HepG2 (cell line): ENCODE results near the gene FABP1. TPM values are rescaled to one million over a fixed set of nuclear protein-coding genes. Genes with fewer than 3 reads are reported as not detected.
A peak's percentile ranks its signal among the peaks of the same experiment; 100 is the strongest.

Experiments used
- ARHGAP35 ChIP-seq: sonication (generic); formaldehyde crosslinking; IDR thresholded peaks from 2 replicates; pipeline ENCODE4 v1.9.0; 2022; ENCODE audit warnings: mild to moderate bottlenecking, inconsistent platforms, moderate library complexity, missing genetic modification reagents, borderline replicate concordance
- CHCHD3 ChIP-seq: sonication (generic); formaldehyde crosslinking; IDR thresholded peaks from 2 replicates; pipeline ENCODE4 v1.8.0; 2022; ENCODE audit warnings: mild to moderate bottlenecking, missing genetic modification reagents, moderate library complexity
- CREB1 ChIP-seq, 2 experiments: fragments of 450-650 bp in 1 of 2; IDR thresholded peaks; 2 replicates each; pipeline ENCODE4 v1.6.1; 2016 to 2017; ENCODE audit warnings: control low read depth in 1 of 2, mild to moderate bottlenecking in 1 of 2, missing compliant biosample characterization in 1 of 2, missing genetic modification characterization in 1 of 2
- MAFF ChIP-seq: IDR thresholded peaks from 2 replicates; pipeline ENCODE4 v1.6.1; 2011; ENCODE audit warnings: low read depth, low read length, improper control_type of control experiment
- PAX8 ChIP-seq: sonication (generic); formaldehyde crosslinking; IDR thresholded peaks from 2 replicates; pipeline ENCODE4 v1.8.0; 2022; ENCODE audit warnings: mild to moderate bottlenecking, missing genetic modification reagents, borderline replicate concordance
- RFX1 ChIP-seq: fragments of 450-650 bp; IDR thresholded peaks from 2 replicates; pipeline ENCODE4 v1.6.1; 2017
- SETDB1 ChIP-seq: sonication (generic); formaldehyde crosslinking; IDR thresholded peaks from 2 replicates; pipeline ENCODE4 v1.5.1; 2020; ENCODE audit warnings: missing genetic modification reagents, mild to moderate bottlenecking, borderline replicate concordance
- SRY ChIP-seq: sonication (generic); formaldehyde crosslinking; IDR thresholded peaks from 2 replicates; pipeline ENCODE4 v1.8.0; 2022; ENCODE audit warnings: mild to moderate bottlenecking, missing genetic modification reagents
- TP53 ChIP-seq: sonication (generic); formaldehyde crosslinking; conservative IDR thresholded peaks from 2 replicates; pipeline ENCODE4 v1.4.0; 2020; ENCODE audit warnings: missing genetic modification reagents
- ZNF670 ChIP-seq: sonication (generic); formaldehyde crosslinking; IDR thresholded peaks from 2 replicates; pipeline ENCODE4 v1.8.0; 2022; ENCODE audit warnings: mild to moderate bottlenecking, missing genetic modification reagents, borderline replicate concordance
- ZNF781 ChIP-seq: sonication (generic); formaldehyde crosslinking; IDR thresholded peaks from 2 replicates; pipeline ENCODE4 v1.5.1; 2020; ENCODE audit warnings: borderline replicate concordance, mild to moderate bottlenecking, missing genetic modification reagents; ENCODE audit errors: not compliant biosample characterization
- ZSCAN30 ChIP-seq: sonication (generic); formaldehyde crosslinking; IDR thresholded peaks from 2 replicates; pipeline ENCODE4 v1.5.0; 2020; ENCODE audit warnings: mild to moderate bottlenecking, missing genetic modification reagents
- polyA plus RNA-seq, 8 experiments: library from polyadenylated mRNA; depleted of rRNA in 3 of 8; stranded (reverse) in 7 of 8; unstranded in 1 of 8; fragments of >200 nt; fragmentation: Illumina TruSeq in 4 of 8; extraction: Trizol in 4 of 8; gene quantifications; 2 replicates each; pipeline versions ENCODE4 v1.2.1 to v1.2.3, GENCODE V29; 2011 to 2016; ENCODE audit warnings: low read depth in 4 of 8, missing spikeins in 1 of 8, mixed read lengths in 1 of 8; ENCODE audit not compliant: insufficient read depth in 1 of 8
- total RNA-seq, 5 experiments: library from RNA; depleted of rRNA; stranded (reverse); fragments of >200 nt; fragmentation: Illumina TruSeq; extraction: Trizol; gene quantifications; 2 replicates each; pipeline ENCODE4 v1.2.3, GENCODE V29; 2016; ENCODE audit warnings: low read depth in 1 of 5
- TF ChIP-seq, protein P1 (sequence below): sonication (generic); formaldehyde crosslinking; IDR thresholded peaks from 2 replicates; pipeline ENCODE4 v1.4.0; 2020; ENCODE audit warnings: missing genetic modification reagents
- TF ChIP-seq, protein P2 (sequence below), 2 experiments: fragments of 450-650 bp in 1 of 2; sonication (generic) in 1 of 2; formaldehyde crosslinking; IDR thresholded peaks; 2 replicates each; pipeline versions ENCODE4 v1.5.0 to v1.8.0; 2020 to 2022; ENCODE audit warnings: mild to moderate bottlenecking in 1 of 2, missing genetic modification reagents in 1 of 2
- TF ChIP-seq, protein P3 (sequence below): sonication (generic); formaldehyde crosslinking; IDR thresholded peaks from 2 replicates; pipeline ENCODE4 v1.8.0; 2023; ENCODE audit warnings: mild to moderate bottlenecking, missing genetic modification reagents
- TF ChIP-seq, protein P4 (sequence below): sonication (generic); formaldehyde crosslinking; IDR thresholded peaks from 2 replicates; pipeline ENCODE4 v1.4.0; 2020; ENCODE audit warnings: mild to moderate bottlenecking, missing genetic modification reagents, borderline replicate concordance
- TF ChIP-seq, protein P5 (sequence below): sonication (generic); formaldehyde crosslinking; conservative IDR thresholded peaks from 2 replicates; pipeline ENCODE4 v1.8.0; 2022; ENCODE audit warnings: mild to moderate bottlenecking, moderate library complexity, missing genetic modification reagents

The FABP1 gene
- total and polyA plus RNA-seq, 2 of the 13 experiments (the other 11 are each of a cell fraction or from before 2014, with no cell fraction given), result 644 to 1,608 TPM

DNA sequence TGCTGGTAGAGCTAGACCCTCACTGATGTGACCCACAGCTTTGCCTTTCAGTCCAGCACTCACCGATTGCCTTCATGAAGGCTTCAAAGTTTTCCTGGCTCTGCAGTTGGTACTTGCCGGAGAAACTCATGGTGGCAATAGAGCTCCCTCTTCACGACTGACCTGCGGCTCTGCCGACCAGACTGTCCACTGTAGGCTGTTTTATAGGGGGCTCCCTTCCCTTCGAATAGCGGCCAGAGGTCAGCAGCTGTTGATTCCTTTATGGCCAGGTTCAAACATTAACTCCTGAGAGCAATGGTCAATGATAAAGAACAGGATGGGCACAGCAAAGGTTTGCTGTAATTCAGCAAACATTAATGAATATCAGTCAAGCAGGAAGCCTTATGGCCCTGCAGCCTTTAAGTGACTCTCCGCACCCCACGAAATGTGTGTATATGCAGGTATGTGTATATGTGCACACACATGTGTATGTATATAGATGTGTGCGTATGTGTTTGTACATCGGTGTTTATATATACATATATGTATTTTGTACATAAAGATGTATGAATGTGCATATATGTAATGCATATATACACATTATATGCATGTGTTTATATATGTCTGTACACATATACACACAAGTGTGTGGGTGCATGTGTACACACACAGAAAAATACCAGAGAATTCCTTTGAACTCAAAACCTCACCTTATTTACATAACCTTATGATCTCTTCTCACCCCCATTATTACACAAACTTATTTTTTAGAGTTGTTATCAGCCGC is at the start of gene FABP1 (continued):
- TF ChIP-seq, protein P1, sequence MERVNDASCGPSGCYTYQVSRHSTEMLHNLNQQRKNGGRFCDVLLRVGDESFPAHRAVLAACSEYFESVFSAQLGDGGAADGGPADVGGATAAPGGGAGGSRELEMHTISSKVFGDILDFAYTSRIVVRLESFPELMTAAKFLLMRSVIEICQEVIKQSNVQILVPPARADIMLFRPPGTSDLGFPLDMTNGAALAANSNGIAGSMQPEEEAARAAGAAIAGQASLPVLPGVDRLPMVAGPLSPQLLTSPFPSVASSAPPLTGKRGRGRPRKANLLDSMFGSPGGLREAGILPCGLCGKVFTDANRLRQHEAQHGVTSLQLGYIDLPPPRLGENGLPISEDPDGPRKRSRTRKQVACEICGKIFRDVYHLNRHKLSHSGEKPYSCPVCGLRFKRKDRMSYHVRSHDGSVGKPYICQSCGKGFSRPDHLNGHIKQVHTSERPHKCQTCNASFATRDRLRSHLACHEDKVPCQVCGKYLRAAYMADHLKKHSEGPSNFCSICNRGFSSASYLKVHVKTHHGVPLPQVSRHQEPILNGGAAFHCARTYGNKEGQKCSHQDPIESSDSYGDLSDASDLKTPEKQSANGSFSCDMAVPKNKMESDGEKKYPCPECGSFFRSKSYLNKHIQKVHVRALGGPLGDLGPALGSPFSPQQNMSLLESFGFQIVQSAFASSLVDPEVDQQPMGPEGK (CRISPR knock-in tag), result peak; percentile 61
- TF ChIP-seq TP53 (CRISPR knock-in tag) (peak; percentile 81), ARHGAP35 (CRISPR knock-in tag) (peak; percentile 71; the same call in 1 of the 2 replicates), RFX1 (no peak), PAX8 (no peak), CREB1 (IDR thresholded peaks at IDR 0.05) (no peak), CREB1 (CRISPR knock-in tag; IDR thresholded peaks at IDR 0.05) (peak; percentile 83), MAFF (no peak), ZNF670 (CRISPR knock-in tag) (peak; percentile 98), SETDB1 (CRISPR knock-in tag) (no peak), CHCHD3 (peak; percentile 80; the same call in 1 of the 2 replicates), ZSCAN30 (CRISPR knock-in tag) (peak; percentile 95; the same call in 1 of the 2 replicates), ZNF781 (CRISPR knock-in tag) (peak; percentile 84), SRY (CRISPR knock-in tag) (peak; percentile 99)
- TF ChIP-seq, protein P2, sequence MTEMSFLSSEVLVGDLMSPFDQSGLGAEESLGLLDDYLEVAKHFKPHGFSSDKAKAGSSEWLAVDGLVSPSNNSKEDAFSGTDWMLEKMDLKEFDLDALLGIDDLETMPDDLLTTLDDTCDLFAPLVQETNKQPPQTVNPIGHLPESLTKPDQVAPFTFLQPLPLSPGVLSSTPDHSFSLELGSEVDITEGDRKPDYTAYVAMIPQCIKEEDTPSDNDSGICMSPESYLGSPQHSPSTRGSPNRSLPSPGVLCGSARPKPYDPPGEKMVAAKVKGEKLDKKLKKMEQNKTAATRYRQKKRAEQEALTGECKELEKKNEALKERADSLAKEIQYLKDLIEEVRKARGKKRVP (CRISPR knock-in tag; IDR thresholded peaks at IDR 0.05), result peak; percentile 8 to 77; a peak in 2 of 4 replicates
- TF ChIP-seq, protein P3, sequence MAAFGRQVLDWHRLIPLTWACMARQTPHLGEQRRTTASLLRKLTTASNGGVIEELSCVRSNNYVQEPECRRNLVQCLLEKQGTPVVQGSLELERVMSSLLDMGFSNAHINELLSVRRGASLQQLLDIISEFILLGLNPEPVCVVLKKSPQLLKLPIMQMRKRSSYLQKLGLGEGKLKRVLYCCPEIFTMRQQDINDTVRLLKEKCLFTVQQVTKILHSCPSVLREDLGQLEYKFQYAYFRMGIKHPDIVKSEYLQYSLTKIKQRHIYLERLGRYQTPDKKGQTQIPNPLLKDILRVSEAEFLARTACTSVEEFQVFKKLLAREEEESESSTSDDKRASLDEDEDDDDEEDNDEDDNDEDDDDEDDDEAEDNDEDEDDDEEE, result no peak
- TF ChIP-seq, protein P4, sequence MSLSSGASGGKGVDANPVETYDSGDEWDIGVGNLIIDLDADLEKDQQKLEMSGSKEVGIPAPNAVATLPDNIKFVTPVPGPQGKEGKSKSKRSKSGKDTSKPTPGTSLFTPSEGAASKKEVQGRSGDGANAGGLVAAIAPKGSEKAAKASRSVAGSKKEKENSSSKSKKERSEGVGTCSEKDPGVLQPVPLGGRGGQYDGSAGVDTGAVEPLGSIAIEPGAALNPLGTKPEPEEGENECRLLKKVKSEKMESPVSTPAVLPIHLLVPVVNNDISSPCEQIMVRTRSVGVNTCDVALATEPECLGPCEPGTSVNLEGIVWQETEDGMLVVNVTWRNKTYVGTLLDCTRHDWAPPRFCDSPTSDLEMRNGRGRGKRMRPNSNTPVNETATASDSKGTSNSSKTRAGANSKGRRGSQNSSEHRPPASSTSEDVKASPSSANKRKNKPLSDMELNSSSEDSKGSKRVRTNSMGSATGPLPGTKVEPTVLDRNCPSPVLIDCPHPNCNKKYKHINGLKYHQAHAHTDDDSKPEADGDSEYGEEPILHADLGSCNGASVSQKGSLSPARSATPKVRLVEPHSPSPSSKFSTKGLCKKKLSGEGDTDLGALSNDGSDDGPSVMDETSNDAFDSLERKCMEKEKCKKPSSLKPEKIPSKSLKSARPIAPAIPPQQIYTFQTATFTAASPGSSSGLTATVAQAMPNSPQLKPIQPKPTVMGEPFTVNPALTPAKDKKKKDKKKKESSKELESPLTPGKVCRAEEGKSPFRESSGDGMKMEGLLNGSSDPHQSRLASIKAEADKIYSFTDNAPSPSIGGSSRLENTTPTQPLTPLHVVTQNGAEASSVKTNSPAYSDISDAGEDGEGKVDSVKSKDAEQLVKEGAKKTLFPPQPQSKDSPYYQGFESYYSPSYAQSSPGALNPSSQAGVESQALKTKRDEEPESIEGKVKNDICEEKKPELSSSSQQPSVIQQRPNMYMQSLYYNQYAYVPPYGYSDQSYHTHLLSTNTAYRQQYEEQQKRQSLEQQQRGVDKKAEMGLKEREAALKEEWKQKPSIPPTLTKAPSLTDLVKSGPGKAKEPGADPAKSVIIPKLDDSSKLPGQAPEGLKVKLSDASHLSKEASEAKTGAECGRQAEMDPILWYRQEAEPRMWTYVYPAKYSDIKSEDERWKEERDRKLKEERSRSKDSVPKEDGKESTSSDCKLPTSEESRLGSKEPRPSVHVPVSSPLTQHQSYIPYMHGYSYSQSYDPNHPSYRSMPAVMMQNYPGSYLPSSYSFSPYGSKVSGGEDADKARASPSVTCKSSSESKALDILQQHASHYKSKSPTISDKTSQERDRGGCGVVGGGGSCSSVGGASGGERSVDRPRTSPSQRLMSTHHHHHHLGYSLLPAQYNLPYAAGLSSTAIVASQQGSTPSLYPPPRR, result peak; percentile 84
- TF ChIP-seq, protein P5, sequence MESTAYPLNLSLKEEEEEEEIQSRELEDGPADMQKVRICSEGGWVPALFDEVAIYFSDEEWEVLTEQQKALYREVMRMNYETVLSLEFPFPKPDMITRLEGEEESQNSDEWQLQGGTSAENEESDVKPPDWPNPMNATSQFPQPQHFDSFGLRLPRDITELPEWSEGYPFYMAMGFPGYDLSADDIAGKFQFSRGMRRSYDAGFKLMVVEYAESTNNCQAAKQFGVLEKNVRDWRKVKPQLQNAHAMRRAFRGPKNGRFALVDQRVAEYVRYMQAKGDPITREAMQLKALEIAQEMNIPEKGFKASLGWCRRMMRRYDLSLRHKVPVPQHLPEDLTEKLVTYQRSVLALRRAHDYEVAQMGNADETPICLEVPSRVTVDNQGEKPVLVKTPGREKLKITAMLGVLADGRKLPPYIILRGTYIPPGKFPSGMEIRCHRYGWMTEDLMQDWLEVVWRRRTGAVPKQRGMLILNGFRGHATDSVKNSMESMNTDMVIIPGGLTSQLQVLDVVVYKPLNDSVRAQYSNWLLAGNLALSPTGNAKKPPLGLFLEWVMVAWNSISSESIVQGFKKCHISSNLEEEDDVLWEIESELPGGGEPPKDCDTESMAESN (CRISPR knock-in tag), result peak; percentile 85
